NCI-H1105 (cell line): ENCODE measurements around the gene ZNF516.

Experiments
- DNase-seq: peaks from one replicate; lab custom pipeline; 2025; lab: John Stamatoyannopoulos, UW

The ZNF516 gene

DNA sequence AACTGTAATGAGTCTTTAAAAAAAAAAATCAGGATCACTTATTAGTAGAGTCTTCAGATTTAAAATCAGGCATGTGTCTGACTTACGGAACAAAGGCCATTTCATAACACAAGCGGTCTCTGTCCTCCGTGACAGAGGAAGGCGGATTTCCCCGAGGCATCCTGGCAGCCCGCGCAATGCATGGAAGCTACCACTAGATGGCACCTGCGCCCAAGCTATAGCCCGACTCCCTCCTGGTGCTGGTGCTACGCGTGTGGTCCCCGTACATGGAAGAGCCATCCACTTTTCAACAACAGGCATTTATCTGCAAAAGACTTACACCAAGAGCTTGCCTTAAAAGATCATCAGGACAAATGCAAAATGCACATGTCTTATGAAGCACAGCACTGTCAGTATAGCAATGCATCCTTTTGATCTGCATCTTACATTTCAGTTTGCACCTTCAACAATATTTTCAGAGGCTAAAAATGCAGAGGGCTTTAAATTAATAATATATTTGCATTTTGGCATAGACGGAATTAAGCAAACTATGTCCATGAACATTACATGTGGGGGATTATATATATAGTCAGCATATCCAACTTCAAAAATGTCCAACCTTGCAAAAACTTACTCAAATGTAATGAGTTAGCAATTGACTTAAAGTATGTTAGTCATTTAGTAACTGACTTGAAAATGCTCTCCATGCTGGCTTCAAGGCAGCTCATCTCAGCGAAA, 96.0 kb downstream of the ZNF516 start:
- DNase-seq: peak; percentile 72

DNA sequence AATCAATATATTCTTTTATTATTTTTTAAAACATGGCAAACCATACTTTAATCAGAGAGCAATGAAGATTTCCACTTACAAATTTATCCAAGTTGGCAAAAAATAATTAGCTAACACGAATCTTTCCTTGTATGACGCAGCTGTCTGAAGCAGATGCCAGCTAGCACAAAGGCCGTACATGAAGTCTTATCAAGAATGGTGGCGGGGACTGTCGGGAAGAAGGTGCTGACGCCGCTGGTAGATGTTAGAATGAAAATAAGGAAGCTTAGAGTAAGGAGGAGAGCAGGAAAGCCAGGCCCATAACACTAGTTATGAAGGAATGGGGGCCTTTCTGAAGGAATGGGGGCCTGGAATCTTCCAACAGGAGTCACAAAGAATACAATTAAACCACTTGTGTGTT, 96.7 kb downstream of the ZNF516 start:
- no peak for DNase-seq

DNA sequence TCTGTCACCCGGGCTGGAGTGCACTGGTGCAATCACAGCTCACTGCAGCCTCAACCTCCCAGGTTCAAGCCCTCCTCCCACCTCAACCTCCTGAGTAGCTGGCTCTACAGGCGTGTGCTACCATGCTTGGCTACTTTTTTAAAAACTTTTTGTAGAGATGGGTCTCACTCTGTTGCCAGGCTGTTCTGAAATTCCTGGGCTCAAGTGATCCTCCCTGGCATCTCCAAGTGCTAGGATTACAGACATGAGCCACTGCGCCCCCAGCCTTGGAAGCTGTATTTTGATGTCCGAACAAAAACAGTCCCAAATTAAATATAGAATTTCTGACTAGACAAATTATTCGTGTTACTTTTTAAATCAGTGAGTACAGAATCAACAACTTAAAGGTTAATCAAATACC, 97.4 kb downstream of the ZNF516 start:
- no peak for DNase-seq

DNA sequence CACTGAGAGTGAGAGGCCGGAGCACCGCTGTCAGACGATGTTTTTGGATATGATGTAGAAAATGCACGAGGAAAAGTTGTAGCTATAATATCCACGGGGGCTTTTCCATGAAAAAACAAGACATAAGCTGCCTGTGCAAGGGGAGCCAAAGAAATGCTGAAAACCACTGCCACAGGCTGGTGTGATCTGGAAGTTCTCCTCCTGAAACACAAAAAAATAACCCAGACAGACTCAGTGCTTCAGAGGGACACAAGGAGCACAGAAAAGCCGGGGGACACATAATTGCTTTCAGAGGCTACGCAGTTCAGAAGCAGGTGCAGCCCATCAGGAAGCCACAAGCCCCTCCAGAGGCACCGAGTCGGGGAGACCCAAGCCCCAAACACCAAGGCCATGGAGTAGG, 98.2 kb downstream of the ZNF516 start:
- no peak for DNase-seq

DNA sequence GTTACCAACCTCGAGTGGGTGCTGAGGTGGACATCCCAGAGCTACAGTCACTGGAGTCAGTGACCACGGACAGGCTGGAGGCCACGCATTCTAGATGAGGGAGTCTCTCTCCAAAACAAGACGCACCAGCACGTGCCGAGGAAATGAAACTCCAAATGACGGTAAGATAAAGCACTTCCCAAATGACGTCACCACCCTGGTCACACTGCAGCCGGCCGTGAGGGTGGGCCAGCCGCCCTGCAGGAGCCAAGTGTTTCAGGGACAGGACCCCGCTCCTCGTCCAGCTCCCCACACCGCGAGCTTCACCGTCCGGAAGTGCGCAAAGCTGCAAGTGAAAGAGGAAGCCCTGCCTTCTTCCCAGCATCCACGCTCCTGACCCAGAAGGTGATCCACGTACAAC, 99.4 kb downstream of the ZNF516 start:
- DNase-seq: no peak

DNA sequence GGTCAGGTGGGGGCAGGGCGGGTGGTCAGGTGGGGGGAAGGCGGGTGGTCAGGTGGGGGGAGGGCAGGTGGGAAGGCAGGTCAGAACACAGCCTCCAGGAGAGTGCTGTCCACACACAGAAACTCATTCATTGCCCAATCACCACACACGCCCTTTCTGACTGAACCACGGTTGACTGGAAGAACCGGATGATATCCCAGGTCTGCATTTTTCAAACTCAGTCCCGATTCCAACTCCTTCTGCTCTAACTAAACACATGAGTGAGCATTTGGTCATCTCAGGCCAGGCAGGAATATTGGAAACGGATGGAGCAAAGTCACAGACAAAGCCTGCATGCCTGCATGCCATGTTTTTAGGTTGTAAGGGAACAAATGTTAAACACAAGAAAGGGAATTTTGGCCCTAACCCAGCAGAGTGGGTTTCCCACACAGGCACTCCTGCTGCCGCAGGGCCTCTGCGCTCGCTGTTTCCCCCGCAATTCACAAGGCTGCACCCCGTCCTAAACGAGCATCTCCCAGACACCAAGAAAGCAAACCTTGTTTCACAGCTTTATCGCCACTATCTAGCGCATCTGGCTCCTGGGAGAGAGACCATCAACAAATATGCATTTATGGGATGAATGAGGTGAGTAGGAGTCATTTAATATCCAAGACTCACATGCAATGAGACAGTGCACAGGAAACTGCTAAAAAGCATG, 100.1 kb downstream of the ZNF516 start:
- no peak for DNase-seq

DNA sequence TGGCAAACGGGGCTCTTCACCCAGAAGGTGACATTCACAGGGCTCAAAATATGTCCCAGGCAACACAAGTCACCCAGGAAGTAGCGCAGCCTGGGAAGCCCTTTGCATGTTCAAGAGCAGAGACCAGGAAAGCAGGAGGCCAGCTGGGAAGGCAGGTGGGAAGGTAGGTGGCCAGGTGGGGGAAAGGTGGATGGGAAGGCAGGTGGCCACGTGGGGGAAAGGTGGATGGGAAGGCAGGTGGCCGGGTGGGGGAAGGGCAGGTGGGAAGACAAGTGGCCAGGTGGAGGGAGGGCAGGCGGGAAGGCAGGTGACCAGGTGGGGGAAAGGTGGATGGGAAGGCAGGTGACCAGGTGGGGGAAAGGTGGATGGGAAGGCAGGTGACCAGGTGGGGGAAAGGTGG, 102.7 kb downstream of the ZNF516 start:
- DNase-seq: no peak

DNA sequence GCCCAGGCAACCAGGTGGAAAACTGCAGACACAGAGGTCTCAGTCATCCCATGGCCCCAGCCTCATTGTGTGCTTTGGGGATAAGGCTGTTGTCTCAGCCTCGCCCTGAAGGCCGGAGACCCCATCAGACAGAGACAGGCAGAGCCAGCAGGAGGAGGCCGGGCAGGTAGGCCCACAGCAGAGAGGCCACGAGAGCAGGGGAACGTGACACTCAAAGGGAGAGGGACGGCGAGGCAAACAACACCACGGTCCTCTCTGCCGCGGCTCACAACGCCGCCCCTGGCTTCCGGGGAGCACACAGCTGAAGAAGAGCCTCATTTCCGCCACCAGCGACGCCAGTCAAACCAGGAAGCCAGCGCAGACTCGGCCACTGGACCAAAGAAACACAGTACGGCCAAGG, 103.3 kb downstream of the ZNF516 start:
- DNase-seq: no peak

DNA sequence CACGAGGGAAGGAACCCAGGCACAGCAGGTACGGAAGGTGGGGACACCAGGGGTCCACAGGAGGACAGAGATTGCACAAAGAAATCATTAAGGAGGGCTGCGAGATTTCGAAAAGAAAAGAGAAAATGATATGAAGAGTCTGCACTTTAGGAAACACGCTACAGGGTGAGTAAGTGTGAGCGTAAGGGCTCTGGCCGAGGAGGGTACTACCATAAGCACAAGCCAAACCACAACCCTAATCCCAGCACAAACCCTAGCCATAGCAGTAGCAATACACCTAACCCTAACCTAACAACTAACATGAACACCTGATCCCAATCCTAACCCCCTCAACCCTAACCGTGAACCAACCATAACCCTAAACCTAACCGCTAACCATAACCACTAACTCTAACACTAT, 104.0 kb downstream of the ZNF516 start:
- DNase-seq: no peak

DNA sequence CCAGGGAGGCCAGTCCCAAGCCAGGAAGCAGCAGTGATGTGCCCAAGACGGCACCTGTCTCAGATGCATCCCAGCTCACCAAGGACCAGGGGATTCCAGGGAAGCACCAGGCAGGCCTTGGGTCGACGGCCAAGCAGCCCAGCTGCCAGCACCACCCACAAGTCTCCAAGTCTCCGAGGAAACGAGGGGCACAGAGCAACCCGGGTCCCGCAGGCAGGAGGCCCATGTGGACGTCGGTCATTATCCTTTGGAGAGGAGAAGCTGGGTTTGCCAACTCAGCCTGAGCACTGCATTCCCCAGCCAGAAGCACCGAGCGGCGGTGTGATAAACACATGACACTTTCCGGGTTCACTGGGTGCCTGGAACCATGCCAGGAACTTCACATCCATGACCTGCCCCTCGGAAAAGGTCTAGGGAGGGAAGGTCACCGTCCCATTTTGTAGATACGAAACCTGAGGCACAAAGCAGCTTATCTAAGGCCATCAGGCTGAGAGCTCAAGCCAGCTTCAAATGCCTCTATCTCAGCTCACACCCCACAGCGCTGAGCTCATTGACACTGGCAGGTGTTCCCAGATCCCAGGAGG, 104.5 kb downstream of the ZNF516 start:
- DNase-seq: no peak

DNA sequence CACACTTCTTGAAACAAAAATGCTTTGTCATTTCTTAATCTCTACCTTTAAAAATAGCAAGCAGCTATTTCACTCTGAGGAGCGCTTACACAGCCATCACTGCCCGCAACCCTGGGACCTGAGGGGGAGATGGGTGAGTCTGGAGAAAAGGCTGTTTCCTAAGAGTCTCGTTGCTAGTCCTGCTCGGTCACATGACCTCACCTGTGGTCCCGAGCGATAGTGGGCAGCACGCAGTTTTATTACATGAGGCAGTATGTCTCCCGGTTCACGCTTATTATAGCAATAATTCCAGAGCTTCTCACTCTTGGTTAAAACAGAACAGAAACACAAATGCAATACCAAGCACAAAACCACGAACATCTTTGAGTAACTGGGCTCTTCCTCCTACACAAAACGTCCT, 105.3 kb downstream of the ZNF516 start:
- DNase-seq: no peak

DNA sequence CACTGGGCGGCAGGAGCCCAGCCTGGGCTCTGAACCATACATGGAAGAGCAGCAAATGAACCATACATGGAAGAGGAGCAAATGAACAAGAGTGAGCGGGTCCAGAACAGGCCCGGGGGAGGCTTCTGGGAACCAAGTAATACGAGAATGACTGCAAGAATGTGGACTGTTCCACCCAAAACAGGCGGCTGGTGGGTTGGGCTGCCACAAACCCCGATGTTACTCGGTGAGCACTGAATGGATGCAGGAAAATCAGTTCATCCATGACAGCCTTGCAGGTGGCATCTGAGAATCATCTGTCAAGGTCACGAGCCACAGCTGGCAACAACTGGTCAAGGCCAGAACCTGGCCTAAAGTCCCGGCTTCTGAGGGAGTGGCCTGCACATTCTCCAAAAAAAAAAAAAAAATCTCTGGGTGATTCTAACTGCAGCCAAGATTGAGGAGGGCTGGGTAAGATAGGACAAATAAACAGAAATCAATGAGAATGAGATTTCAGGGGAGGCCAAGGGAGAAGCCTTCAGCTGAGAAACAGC, 106.1 kb downstream of the ZNF516 start:
- DNase-seq: no peak

DNA sequence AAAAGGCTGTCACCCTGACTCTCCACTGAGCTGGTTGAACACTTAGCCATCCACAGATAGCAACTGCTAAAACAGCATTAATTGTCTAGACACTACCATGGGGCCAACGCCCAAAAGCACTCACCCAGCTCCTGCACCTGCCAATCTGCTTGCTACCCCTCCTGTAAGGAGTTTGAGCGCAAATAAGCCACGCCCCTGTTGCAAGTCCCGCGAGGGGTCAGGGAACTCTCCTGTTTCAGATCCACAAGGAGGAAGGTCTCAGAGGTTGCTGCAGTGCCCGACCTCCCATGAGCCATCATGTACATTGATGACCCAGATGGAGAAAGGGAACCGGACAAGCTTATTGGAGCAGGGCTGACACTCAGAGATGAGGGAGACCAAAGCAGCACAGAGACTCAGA, 106.8 kb downstream of the ZNF516 start:
- no peak for DNase-seq

DNA sequence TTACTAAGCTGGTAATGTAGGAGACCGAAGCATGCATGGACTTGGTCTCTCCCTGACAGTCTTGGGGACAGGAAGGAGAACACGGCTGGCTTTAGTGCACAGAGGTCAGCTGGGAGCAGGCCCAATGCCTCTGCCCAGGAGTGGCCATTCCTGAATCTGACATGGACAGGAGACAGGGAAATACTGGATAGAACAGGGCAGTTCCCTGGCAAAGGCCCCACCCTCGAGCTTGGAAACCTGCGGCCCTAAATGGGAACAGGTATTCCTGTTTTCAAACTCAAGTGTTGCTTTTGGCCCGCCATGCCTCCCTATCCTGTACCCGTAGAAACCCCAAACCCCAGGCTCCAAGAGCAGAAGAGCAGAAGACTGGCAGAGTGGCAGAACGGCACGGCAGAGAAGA, 107.4 kb downstream of the ZNF516 start:
- DNase-seq: no peak

DNA sequence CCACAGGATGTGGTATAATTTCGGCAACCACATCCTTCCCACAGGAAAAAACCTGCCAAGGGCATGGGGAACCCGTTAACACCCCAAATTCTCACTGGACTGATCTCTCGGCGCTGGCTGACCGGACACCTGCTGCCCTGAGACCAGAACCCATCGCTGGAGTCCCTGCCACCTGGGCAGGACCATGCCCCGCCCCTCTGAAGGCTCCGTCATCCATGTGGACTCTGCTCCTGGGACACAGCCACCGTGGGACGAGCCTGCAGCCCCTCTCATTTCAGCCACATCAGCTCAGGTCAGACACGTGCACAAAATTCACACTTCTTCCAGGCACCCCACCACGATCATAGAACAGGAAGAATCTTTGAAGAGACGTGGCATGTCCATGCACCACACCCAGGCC, 108.2 kb downstream of the ZNF516 start:
- no peak for DNase-seq

DNA sequence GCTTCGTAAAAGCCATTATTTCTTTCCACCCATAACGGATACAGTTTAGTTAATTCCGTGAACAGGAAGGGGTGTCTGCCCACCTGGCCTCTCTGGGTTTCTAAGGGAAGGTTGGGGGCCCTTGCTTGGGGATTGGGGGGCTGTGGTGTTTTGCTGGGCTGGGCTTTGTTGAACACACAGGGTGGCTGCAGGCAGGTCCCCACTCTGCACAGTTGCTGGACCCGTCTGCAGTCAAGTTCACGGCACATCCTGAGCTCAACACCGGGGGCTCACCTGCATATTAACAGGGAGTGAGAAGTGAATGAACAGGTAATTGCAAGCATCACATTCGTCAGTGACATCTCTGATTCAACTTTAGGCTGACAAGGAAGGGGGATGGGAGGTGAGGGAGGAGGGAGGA, 109.0 kb downstream of the ZNF516 start:
- DNase-seq: no peak

DNA sequence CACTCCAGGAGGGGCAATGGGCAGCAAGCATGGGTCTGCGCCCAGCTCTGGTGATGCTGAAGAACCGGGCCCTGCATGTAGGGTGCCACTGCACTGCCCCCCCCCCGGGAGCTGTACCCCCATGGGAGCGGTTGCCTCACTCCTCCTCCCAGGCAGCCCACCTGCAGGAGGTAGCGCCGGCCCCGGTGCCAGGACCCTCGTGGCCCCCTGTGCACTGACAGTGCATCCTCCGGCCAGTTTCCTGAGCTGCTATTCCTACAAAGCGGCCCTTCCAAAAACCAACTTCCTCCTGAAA, 109.4 kb downstream of the ZNF516 start:
- no peak for DNase-seq

DNA sequence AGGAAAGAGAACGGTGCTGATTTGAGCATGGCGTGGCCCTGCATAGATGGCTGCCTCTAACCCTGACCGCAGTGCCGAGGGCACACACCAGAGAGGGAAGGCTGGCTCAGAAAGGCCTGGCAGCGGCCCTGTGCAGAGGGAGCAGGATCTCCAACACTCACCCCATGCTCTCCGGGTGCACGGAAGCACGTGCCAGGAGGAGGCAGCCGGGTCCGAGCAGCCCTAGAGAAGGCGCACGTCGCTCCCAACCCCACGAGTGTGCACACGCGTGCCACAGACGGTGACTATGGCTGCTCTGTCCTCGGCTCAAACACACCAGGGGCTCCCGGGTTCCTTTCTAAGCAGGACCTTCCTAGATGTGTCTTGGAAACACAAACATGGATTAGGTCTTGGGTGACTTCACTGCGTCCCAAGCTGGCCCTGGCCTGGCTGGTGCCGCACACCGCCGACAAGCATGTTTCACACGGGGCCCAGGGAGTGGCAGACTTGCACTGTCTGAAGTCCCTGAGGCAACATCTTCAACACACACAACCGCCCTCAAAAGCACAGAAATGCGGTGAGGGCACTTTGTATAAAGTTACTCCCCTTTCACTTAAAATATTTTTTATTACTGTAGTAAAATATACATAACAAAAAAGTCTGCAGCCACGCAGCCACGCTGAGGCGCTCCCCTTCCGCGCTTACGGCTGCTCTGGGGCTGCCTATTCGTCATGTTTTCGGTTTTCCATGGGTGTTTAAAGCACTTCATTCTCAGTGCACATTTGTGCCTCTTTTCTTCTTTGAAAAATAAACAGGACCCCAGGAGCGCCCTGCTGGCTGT, 110.0 kb downstream of the ZNF516 start:
- no peak for DNase-seq

DNA sequence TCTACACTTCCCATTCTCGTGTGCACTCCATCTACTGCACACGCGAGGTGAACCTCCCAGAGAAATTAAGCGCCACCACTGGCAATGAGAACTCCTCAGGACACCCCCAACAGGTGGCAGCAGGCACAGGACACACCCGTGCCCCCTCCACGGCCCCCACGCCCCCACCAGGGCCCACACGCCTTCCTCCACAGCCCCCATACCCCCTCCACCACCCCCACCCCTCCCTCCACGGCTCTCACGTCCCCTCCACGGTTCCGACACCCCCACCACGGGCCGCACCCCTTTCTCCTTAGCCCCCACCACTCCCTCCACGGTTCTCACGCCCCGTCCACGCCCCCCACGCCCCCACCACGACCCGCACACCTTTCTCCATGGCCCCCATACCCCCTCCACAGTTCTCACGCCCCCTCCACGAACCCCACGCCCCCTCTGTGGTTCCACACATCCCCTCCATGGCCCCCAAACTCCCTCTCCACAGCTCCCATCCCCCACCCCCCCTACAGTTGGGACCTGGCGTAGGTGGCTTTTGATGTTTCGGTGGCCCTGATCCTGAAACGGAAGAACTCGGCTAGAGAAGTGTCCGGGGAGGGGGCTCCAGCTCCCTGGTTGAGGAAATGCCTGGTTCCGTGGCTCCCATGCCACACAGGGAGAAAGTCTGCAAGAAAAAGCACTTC, 110.8 kb downstream of the ZNF516 start:
- no peak for DNase-seq

DNA sequence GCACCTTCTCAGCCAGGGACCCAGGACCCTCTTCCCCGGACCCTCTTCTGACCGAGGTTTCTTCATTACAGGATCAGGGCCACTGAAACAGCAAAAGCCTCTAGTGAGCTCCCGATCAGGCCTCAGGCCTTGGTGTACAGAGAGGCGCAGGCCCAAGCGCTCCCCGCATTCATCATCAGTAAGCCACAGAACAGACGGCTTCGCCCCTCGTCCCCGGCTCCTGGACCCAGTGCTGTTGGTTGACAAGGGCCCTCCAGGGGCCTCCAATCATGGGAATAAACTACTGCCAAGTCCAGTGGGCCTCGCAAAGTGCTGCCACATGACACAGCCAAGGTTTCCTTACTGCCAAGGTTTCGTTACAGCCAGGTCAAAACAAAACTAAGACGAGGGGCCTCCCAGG, 111.4 kb downstream of the ZNF516 start:
- DNase-seq: no peak

DNA sequence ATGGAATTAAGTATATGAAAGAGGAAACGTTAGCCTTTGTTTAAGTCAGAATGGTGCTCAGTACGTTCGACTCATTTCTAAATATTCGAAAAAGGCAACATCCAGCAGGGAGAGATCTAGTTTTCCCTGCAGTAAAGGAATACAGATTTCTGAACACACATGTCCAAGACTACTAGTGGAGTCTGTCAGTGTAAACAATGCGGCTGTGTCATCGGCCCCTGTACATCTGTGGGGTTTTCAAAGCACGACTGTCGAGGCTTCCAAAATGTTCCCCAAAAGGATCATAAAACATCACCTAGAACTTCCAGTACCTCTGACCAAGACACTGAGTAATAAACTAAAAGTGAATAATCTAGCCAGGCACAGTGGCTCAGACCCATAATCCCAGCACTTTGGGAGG, 112.8 kb downstream of the ZNF516 start:
- DNase-seq: no peak

DNA sequence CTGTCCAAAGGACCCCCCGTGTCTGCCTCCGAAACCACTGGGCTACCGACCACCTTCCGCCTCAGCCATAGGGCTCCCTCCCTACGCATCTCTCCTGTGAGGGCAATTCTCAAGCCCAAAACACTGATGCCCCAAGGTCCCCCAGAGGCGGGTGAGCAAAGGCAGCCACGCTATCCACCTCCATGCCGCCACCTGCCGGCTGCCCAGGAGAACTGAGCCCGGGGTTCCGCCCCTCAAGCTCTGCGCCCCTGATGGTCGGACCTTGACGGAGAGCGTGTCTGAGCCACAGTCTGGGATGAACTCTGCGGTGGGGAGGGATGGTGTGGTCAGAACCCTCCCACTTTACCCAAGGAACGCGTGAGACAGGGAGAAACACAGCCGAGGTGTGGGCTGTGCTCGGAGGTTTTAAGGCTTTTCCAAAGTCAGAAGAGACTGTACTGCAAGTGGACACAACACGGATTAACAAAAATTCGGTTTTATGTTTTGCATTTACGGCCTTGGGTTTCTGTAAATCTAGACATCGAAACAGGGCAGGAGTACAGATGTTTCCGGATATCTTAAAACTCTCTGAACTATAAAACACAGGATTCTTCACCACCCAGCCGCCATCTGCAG, 114.1 kb downstream of the ZNF516 start:
- no peak for DNase-seq
